ENCODE data around the gene WNT9A. TPM values are rescaled to one million over a fixed set of nuclear protein-coding genes. Genes with fewer than 3 reads are reported as not detected.

Gene WNT9A
- total RNA-seq, 1 donor from 2014 or later = 2.2 TPM

DNA sequence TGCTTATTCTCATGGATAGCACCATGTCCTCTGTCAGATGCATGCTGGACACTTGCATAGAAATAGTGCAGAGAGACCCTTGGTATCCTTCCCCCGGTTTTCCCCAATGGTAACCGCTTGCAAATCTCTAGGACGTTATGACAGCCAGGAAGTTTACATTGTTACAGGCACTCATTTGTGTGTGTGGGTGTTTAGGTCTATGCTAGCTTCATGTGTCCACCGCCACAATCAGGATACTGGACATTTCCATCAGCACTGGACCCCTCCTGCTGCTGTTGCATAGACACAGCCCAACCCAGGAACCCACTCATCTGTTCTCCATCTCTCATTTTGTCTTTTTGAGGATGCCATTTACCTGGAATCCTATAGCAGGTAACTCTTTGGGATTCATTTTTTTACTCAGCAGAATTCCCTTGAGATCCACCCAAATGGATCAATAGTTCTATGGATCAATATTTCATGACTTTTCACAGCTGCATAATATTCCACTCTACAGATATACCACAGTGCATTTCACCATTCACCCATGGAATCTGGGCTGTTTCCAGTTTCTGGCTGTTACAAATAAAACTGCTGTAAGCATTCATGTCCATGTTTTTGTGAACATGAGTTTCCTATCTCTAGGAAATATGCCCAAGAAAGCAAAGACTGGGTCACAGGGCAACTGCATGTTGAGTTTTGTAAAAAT, 6.6 kb upstream of the WNT9A start:
- DNase-seq (ENCODE audit: low spot score) = no peak

DNA sequence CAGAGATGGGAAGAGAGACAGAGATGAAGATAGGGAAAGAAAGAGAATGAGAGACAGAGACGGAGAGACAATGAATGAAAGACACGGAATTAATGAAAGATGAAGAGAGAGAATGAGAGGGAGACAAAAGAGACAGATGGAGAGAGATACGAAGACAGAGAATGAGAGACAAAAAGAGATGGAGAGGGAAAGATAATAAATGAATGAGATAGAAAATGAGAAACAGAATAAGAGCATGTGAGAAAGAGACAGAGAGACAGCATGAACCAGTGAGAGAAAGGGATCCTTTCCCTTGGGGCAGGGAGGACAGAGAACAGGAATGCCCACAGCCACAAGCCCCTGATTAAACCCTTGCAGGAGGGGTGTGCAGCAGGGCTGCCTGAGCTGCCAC, 5.3 kb upstream of the WNT9A start:
- no peak for DNase-seq (ENCODE audit: low spot score)

DNA sequence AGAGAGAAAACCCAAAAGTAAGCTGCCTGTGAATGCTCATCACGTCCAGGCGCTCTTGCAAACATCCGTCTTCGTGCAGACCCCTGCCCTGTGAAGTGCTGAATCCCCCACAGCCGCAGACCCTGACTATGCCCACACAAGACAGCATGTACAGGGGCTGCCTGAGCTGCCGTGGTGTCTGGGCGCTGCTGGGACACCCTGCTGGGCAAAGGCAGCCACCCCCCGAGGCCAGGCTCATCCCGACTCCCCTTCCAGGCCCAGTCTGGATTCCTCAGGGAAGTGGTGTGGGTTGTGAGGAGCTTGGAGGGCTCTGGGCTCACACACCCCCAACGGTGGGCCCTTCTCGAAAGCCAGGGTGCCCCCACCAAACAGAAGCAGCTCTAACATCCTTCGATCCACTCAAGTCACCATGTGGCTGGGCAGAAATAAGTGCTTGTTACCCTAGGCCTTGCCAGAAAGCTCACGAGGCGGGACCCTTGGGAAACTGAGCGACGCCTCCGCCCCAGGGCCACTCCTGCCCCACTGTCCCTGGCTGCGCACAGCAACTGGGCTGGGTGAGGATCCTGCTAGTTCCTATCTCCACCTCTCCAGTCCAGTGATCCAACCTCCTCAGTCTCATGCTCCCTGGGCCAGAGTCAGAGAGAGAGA, 4.8 kb upstream of the WNT9A start:
- no peak for DNase-seq (ENCODE audit: low spot score)

DNA sequence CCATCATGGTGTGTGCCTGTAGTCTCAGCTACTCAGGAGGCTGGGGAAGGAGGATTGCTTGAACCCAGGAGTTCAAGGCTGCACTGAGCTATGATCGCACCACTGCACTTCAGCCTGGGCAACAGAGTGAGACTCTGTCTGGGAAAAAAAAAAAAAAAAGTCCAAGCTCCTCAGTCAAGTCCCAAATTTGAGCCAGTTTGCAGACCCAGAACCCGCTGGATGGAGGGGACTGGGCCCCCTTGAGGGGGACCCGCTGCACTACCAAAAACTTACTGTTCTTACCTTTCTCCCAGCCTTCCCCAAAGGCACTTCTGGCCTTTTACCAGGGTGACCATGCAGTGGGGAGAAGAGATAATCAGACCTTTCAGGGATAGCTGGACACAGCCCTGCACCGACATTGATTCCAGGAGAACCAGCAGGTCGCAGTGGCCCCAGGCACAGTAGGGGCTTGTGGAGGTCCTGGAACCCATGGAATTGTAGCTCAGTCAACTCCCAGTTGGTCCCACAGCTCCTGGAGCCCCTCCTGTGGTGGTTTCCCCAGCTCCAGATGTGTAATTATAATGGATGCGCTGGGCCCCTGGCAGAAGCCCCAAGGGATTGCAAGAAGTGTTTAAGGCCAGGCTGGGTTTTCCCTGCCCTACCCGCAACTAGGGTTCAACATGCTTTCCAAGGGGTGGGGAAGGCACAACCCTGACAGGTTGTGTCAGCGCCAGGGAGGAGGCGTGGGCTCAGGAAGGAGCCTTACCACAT, 4.1 kb upstream of the WNT9A start:
- no peak for DNase-seq (ENCODE audit: low spot score)

DNA sequence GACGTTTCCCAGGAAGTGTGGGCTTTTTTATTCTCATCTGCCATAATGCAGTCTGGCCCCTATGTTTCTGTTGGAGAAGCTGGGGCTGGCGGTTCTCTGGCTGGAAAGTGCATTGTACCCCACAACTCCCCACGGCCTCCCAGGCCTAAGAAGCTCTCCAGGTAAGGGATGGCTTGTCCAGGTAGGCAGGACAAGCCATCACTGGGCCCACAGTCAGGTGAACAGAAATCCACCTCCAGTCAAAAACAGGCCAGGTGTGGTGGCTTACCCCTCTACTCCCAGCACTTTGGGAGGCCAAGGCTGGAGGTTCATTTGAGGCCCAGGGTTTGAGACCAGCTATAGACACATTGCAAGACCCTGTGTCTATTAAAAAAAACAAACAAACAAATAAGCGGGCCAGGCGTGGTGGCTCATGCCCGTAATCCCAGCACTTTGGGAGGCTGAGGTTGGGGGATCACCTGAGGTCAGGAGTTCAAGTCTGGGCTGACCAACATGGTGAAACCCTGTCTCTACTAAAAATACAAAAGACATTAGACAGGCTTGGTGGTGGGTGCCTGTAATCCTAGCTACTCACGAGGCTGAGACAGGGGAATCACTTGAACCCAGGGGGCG, 3.1 kb upstream of the WNT9A start:
- DNase-seq (ENCODE audit: low spot score) = no peak

DNA sequence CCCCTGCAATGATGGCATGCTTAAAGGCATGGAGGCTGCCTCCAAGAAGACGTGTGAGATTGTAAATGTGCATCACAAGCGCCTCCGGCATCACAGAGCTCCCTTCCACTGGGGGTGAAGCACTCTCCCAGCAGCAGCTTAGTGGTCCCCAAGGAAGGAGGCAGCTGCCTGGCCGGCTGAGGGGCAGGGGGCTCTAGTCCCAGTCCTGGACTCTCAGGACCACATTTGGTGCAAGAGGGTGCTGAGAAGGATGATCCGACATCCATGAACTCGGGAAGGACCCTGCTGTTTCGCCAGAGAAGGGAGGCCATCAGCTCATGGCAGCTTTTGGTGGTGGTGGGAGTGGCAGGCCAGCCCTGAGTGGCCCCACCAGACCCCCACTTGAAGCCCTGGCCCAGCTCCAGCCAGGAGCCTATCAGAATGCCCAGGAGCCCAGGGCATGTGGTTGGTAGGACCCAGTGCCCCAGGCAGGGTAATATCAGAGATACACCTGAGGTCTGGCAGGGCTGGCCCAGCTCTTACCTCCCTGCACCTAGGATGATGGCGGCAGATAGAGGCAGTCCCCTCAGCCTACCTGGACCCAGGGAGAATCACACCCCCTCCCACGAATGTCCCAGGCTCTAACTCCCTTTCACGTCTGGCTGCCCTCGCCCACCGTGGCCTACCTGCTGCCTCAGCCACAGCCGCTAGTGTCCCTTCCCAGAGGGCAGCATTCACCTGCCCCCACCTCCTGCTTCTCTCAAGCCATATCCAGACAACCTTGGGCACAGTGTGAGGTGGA, 2.4 kb upstream of the WNT9A start:
- DNase-seq (ENCODE audit: low spot score) = no peak

DNA sequence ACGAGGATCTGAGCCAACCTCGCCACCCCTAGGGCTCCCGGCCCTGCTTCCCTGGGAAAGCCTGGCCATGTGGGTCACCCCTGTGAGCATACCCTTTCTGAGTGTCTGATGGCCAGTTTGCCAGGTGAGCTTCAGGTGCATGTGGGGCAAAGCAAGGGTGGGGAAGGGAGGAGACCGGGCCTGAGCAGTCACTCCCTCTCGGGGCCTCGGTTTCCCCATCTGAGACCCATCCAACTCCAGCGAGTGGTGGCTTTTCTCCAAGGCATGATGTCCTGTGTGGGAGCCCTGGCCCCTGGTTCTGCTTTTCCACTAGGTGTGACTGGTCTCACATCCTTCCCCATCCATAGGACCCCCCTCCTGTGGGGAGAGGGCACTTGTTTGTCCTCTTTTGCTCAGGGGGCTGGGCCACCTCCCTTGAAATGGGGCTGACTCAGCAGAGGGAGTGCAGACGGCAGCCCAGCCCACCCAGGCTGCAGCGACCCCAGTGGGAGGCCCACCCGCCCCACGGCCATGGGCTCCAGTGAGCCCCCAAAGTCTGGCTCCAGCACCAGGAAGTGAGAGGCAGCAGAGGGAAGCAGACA, 1.7 kb upstream of the WNT9A start:
- no peak for DNase-seq (ENCODE audit: low spot score)

DNA sequence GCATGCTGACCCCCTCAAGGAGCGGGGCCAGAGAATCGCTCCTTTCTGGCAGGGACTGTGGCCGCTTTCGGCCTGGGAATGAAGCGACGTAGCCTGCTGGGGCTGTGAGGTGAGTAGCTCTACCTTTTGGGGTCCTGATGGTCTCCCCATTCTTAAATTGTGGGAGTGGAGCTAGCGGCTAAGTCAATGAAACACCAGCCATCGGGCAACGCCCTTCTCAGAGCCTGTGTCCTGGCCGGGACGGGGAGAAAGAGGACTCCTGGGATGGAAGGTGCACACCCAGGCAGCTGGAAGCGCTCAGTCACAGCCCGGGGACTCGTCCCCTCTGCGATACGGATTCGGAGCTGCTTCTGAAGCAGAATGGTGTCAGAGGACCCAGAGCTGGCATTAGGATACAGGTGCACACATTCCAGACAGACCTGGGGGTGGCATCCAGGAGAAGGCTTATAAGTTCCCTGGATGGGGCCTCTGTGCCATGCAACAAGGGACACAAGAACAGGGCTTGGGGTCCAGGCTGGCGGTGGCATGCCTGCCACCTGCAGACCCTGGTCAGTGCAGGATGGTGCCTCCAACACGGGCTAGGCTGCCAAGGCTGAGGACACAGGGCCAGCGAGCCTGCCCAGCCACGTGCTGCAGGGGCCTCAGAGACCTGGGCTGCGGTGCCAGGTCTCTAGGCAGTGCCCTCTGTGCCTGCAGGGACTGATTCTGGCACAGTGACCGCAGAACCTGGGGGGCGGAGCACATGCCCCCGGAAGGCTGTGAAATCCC, 945 bp upstream of the WNT9A start:
- no peak for DNase-seq (ENCODE audit: low spot score)

DNA sequence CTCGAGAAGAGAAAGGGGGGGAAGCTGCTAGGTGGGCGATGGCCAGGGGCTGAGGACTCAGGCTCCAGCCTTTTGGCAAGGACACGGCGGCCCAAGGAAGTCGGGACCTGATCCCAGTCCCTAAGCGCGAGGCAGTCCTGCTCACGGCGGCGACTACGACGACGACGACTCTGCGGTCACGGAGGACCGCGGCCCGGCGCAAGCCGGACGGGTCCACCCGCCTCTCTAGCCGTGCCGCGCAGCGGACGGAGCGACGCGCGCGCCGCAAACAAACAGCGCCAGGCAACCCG, 401 bp downstream of the WNT9A start:
- DNase-seq (ENCODE audit: low spot score) = no peak

DNA sequence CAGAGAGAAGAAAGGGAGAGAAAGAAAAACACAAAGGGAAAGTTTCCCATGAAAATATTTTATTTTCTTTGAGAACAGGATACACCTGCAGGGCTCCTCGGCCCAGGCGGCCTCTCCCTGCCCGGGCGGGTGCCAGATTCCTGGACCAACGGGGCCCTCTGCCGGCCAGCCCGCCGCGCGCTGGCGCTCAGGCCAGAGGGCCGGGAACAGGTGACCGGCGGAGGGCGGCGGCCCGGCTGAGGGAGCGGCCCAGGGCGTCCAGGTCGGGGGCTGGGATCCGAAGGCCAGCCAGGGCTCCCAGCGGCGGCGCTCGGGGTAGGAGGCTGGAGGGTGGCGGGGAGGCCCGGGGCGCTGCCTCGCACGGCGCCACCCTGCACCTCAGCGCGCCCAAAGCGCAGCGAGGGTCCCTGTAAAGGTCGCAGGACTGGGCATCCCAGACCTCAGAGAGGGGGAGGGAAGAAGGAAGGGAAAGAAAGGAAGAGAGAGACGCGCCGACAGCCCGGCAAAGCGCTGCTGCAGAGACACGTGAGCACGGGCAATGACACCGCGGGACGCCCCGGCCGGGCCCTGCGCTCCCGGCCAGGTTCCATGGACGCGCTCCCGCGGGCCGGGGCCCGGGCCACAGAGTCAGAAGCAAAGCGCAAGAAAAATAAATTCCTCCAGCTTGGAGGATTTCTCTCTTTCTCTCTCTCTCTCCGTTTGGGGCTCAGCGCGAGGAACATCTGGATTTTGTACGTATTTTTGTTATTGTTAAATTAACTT, 927 bp downstream of the WNT9A start:
- peak; percentile 71 for DNase-seq (ENCODE audit: low spot score)

DNA sequence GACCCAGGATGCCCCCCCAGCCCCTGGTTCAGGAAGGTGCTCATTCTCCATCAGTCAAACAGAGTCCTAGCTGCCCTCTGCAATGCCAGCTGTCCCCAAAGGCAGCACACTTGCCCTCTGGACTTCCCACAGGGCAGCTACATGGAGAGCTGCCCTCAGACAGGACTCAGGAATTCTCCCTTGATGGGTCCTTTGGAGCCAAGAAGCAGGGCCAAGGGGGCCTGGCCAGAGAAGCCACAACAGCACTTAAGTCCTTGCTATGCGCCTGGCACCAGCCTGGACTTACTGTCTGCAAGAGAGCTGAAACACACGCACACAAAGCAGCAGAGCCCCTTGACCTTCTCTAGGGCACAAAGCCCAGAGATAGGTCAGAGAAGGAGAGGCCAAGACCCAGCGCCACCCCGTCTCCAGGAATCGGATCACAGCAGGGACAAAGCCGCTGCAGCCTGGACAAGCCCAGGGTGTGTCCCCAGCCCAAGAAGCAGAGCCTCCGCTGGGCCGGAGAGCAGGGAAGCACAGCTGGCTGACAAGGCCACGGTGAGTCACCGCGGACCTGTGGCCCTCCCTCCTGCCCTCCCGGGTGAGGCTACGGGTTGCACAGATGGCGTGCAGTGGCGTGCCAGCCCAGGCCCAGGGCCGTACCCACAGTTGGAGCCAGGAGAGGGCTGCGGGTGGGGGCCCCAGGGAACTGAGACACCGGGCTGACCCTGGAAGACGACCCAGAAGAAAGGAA, 1.7 kb downstream of the WNT9A start:
- DNase-seq (ENCODE audit: low spot score) = peak; percentile 63

DNA sequence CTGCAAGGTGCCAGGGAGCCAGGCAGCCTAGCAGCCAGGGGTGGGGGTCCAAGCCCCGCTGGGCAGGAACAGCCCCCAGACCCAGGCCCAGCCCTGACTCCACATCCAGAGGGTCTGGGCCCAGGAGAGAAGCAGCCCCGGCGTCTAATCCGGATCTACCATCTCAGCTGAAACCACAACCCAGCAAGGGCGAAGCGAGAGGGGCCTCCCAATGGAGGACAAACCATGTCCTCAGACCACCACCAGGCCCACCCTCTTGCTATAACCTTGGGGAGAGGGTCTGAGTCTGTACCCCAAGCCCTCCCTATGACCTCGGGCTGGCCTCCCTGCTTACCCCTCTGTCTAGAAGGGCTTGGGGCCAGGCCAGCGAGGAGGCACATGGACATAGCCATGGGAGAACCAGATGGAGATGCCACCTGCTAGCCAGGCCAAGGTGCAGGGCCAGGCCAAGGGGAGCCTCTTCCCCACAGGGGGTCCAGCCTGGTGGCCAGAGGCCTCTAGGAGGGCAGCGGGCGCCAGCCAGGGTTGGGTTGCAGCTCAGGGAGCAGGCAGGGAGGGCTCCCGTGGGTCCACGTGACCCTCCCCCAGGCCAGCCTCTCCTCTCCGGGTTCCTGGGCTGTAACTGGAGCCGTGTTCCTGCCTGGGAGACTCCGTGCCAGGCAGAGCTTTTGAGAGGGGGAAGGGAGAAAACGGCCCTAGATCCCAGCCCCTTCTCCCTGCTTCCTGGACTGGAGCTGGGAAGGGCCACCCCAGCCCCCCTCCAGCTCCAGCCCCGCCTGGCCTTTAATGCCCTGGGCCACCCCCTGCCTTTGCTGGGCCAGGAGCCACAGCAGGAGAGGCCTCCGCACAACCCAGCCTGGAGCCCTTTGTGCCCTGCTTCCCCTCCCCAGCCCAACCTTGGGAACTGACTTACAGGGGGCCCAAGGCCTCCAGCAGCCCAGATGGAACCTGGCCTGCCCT, 2.5 kb downstream of the WNT9A start:
- DNase-seq (ENCODE audit: low spot score) = no peak

DNA sequence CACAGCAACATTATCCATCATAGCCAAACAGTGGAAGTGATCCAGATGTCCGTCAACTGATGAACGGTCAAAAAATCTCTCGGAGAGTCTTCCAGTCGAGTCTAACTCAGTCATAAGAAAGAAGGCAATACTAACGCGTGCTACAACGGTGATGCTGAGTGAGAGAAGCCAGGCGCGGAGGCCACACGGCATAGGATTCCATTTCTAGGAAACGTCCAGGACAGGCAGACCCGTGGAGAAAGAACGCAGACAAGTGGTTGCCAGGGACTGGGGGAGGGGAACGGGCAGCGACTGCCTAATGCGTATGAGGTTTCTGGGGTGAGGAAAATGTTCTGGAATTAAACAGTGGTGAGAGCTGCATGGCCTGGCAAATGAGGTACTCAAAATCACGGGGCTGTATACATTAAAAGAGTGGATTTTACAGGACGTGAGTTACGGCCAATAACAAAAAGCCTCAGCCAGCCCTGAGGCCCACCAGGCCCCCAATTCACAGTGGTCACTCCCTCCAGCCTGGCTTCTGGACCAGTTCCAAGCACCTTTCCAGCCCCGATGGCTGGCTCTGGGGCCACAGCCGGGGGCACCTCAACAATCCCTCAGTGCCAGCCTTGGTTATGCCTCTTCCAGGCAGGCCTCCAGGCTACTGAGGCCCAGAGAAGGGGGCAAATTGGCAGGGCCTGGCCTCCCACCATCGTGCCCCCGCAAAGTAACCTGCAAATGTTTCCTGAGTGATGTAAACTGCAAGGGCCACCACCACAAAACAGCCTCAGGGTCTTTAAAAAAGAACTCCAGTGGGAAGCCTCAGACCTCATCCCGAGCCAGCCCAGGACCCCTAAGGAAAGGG, 3.4 kb downstream of the WNT9A start:
- peak; percentile 76 for DNase-seq (ENCODE audit: low spot score)

DNA sequence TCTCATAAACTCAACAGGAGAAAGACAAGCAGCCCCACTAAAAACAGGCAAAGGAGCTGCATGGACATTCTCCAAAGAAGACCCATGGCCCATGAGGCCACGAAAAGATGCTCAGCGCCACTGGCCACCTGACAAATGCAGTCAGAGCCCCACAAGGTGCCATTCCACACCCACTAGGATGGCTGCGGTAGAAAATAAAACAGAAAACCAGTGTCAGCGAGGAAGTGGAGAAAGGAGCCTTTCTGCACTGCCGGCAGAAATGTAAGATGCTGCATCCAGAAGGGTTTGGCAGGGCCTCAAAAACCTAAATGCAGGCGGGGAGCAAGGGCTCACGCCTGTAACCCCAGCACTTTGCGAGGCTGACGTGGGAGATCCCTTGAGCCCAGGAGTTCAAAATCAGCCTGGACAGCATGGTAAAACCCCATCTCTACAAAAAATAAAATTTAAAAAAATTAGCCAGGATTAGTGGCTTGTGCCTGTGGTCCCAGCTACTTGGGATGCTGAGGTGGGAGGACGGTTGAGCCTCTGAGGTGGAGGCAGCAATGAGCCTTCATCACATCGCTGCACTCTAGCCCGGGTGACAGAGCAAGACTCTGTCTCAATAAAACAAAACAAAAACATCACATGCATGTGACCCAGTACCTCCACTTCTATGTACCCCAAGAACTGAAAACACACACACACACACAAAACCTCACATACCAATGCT, 4.2 kb downstream of the WNT9A start:
- DNase-seq (ENCODE audit: low spot score) = no peak

DNA sequence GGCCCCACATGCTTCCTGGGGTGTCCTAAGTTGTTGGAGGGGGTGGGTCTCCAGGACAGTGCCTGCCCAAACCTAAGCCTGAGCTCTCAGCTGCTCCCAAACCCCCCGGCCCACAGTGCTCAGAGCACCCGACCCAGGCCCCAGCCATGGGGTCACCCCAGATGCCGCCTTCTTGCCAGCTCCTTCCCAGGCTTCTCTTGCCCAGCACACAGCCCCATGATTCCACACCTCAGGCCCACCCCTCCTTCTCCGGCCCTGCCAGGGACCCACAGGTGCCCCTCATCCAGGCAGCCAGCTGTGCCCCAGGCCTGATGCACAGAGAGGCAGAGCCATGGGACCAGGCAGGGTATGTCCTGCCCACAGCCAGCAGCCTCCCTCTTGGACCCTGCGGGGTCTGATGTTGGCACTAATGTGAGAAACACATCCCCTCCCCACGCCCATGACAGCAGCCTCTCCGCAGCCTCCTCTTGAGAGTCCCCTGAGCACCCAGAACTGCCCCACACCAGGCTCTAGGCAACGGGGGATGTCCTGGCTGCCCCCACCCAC, 4.9 kb downstream of the WNT9A start:
- DNase-seq (ENCODE audit: low spot score) = no peak

DNA sequence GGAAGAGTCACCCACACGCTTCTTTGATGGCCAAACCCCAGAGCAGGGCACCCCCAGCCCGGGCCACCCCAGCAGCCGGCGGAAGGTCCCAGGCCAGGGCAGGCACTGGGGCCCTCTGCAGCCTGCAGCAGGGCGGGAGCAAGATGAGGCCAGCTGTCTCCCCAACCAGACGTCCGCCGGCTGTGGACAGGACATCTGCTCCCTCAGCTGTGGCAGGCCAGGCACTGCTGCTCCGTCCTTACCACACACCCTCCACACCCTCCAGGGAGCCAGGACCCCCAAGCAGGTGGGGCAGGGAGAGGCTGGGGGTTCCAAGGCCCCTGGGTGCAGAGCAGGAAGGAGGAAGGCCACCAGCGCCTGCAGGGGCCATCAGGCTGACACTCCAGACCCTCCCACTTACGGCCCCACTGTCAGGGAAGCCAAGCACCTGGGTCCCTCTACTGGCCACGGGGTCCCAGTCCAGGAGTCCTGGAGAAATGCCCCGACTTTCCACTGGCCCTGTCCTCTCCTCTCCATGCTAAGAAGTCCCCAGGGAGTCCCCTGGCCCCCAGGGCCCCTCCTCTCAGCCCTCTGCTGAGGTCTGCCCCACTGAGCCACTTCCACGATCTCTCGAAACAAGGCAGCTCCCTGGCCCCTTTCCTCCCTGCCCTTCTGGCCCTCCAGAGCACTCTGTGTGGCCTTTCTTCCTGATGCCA, 5.6 kb downstream of the WNT9A start:
- no peak for DNase-seq (ENCODE audit: low spot score)

All from mucosa of gallbladder (tissue), 1 donor.